SH-SY5Y (cell line): ENCODE measurements around the gene CST4.
"Not testable (repeated sequence)": the region's sequence is repeated elsewhere in the genome, so short reads cannot be mapped to it uniquely, and the experiment has no call there.

Experiments
- GATA2 ChIP-seq: IDR thresholded peaks from 2 replicates; pipeline ENCODE4 v1.6.1; 2011; ENCODE audit warnings: mild to moderate bottlenecking, low read depth, low read length
- GATA3 ChIP-seq: IDR thresholded peaks from 2 replicates; pipeline ENCODE4 v1.6.1; 2011; ENCODE audit warnings: low read depth, mild to moderate bottlenecking, low read length, moderate library complexity

The CST4 gene

DNA sequence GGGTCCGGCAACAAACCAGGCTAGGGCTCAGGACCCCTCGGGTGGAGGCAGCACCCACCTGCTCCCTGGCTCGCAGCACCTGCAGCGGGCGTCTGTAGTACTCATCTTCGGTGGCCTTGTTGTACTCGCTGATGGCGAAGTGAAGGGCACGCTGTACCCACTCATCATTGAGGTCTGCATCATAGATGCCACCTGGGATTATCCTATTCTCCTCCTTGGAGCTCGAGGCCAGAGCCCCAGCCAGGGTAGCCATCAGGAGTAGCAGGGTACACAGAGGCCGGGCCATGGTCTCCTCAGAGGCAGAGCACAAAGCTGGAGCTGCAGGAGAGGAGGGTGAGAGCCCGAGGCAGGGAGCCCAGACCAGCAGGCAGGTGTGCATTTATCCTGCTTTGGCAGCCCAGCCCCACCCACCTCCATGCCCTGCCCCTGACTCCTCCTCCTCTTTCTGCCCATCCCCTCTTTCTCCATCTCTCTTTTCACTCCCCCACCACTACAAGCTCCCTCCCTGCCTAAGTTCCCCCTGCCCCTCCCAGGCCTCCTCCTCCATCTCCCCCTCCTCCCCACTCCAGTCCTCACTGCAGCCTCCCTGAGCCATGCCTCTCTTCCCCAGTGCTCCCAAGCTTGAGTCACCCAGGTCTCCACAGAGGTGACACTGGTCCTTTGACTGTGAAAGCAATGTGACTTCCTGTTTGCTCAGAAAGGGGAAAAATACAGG is at the start of gene CST4:
TSS of gene CST4 (minus strand) at position 355 of the 715 bp plus-strand sequence. CDS start at position 286, 69 bp downstream.
- TF ChIP-seq GATA3, GATA2: not testable (repeated sequence)

DNA sequence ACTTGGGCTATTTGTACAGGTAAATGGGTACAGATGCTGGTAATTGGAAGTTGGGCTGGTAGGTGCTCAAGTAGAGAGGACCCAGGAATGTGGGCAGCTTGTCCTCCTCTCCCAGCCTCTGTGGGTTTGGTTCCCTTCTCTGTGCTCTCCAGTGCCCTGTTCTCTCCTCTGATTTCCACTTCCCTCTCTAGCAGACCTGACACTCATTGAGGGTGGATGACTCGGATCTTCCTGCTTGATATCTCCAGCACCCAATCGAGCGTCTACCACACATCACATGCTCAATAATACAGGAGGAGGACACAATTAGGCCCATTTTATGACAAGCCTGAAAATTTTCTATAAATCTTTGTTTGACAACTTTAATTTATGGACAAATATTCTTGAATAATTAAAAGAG is 38.2 kb upstream of the CST4 start:
- no peak for TF ChIP-seq GATA3
- TF ChIP-seq GATA2 = no peak

DNA sequence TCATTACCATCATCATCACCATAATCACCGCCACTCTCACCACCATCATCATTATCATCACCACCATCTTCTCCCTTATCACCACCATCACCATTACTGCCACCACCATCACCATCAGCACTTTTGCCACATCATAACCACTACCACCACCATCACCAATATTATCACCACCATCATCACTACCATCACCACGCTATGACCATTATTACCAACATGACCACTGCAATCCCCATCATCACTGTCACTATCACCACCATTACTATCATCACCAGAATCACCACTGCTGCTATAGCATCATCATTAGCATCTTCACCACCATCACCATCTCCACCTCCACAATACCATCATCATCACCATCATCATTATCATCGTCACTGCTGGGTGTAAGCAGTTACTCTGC is 36.3 kb upstream of the CST4 start:
- TF ChIP-seq GATA2 = no peak
- TF ChIP-seq GATA3 = no peak

DNA sequence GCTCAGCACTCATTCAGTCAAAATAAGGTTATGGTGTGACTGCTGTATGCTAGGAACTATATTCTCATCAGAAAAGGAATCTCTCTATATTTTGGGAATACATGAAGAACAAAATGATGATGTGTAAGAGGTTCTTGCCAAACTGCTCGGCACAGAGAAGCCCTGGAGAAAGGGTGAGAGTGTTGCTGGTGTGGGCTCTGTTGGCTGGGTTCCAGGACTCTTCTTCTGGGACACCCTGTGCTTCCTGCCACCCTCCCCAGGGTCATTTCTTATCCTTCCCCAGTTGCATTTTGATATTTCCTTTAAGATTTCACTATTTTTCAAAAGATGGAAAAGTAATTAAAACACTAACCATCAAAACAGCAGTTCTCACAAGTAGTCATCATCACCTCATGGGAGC is 33.1 kb upstream of the CST4 start:
- TF ChIP-seq GATA3 = no peak
- no peak for TF ChIP-seq GATA2

DNA sequence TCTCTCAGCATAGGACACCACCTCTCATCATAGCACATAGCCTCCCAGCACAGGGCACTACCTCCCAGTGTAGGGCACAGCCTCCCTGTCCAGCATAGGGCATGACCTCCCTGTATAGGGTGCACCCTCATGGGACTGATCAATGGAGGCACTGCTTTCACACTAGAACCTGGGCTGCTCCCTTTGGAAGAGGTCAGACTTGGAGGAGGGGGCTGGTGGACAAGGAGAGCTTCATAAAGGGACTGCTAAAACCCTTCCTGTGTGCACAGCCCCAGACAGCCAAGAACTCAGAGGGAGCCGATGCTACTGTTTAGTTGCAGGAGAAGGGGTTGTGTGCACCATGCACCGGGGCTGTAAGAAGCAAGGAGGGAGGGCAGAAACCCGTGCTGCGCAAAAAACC is 21.9 kb upstream of the CST4 start:
- TF ChIP-seq GATA2 (no peak), GATA3 (no peak)

- TF ChIP-seq GATA3 (no peak), GATA2 (no peak)
Measured at GRCh38 chr20:23705895-23706294, 17.1 kb upstream of the CST4 start.

DNA sequence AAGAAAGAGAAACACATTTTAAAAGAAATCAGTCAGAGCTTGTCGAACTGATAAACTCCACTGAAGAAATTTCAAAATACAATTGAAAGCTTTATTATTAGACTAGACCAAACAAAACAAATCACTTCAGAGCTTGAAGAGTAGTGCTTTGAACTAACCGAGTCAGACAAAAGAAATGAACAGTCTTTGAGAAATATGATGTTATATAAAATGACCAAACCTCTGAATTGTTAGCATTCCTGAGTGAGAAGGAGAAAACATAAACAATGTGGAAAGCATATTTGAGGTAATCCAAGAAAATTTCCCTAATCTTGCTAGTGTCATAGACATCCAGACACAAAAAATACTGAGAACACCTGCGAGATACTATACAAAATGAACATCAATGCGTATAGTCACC is 13.2 kb upstream of the CST4 start:
- no peak for TF ChIP-seq GATA2
- no peak for TF ChIP-seq GATA3

DNA sequence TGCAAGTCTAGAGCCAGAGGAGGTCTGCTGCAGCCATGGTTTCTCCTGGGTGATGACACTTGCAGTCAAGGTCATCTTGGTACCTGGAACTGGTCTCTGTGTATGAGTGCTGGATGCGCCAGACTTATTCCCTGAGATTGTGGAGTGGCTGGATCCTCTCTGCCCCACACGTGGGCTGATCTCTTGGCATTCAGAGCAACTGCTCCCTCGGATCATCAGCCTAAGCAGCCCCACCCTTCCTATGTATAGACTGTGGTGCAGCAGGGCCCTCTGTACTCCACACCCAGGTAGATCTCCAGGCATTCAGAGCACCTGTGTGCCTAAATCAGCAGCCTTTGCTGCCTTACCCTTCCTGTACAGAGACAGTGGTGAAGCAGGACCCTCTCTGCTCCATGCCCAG is 12.1 kb upstream of the CST4 start:
- TF ChIP-seq GATA3 (no peak), GATA2 (no peak)

DNA sequence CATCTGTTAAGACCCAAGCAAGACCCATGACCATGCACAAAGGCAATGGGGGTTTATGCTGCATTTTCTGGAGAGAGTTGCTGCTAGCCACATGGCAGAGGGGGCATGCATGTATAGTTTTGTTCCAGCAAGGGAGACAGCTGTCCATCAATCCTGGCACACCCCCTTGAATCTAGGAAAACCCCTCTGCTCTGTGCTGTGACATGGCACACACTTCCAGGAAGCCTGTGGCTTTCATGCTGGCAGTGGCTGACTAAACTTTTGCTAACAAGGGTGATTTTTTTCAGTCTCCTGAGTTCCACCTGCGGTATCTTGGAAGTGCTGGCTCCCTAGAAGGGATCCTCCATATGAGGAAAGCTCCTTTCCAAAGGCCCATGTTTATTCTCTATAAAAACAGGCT is 9.1 kb upstream of the CST4 start:
- TF ChIP-seq GATA3 (no peak), GATA2 (no peak)

DNA sequence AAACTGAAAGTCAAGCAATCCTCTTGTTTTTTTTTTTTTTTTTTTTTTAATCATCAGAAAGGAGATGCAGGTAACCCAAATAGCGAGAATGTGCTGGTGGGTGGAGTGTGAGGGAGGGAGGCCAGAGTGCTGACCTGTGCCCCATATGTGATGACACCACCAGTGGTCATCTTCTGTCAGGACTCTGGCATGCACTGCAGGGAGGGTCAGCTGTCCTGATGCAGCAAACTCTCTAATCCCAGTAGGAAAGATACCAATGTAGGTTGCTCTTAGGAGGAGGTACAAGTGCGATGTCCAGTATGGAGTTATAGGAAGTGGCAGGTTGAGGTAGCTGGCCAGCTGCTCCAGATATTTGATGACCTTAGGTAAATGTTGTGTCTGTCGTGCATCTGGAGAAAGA is 2.8 kb upstream of the CST4 start:
- TF ChIP-seq GATA3 = no peak
- no peak for TF ChIP-seq GATA2

DNA sequence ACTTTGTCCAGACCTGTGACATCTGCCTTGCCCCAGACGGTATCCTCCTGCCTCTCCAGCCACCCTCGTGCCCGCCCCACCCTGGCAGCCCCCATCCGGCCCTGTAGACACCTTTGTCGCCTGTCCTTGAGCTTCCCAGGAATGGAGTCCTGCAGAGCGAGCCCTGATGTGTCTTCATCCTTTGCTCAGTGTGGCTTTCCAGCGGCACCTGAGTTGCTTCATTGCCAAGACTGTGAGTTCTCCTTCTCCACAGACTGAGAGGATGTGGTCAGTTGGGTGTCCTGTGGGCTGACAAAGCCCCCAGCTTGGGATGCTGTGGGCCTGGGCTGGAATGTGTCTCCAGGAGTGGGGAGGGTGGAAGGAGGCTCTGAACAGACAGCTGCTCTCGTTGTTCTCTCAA is 1.7 kb upstream of the CST4 start:
- no peak for TF ChIP-seq GATA3
- no peak for TF ChIP-seq GATA2

GRCh38 chr20:23689399-23689690 is 507 bp upstream of the CST4 start:
- TF ChIP-seq GATA2 (no peak), GATA3 (no peak)

DNA sequence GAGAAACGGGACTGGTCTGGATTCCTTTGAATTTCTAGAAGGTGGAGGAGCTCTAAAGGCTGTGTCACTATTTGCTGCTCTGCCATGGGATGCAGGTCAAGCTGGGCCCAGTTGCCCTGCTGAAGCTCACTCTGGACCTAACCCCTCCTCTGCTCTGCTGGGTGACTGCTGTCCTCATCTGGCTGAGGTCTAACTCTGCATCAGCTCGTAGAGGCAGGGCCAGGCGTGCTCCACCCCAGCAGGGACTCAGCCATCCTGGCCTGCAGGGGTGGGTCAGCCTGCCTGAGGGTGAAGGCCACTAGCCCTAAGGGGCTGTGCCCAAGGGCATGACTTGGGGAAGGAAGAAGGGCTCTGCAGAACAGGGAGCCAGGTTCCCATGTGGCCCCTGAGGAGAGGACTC is 852 bp downstream of the CST4 start:
- TF ChIP-seq GATA3 (no peak), GATA2 (no peak)

GRCh38 chr20:23686046-23686750 is 2.6 kb downstream of the CST4 start:
- TF ChIP-seq GATA3 (no peak), GATA2 (no peak)

- no peak for TF ChIP-seq GATA2
- TF ChIP-seq GATA3 = no peak
Measured at GRCh38 chr20:23684261-23684660, 4.6 kb downstream of the CST4 start.
